K562 (cell line): ENCODE measurements around the gene NEDD4L. TPM values are rescaled to one million over a fixed set of nuclear protein-coding genes. Genes with fewer than 3 reads are reported as not detected.

Experiments used
- ATAC-seq: fragments of 200-7000 bp; cut with Tn5 transposase; 3 replicates; pipeline ENCODE4 v1.9.1; 2020; ENCODE audit warnings: moderate library complexity
- BruUV-seq: library from RNA; stranded (reverse); fragments of 400-500 nt; replicated peaks from 2 replicates; lab custom pipeline; 2021; lab: Mats Ljungman, UMichigan
- CTCF ChIA-PET: fragments of 300-600 bp; formaldehyde crosslinking; extraction: SDS; loops from one replicate; lab custom pipeline; 2021; ENCODE audit warnings: low intra/inter-chr PET ratio; lab: Yijun Ruan, JAX
- POLR2A ChIA-PET: fragments of 300-600, 350-650 bp; sonication (Branson Sonifier 250); formaldehyde crosslinking; extraction: SDS; loops from one replicate; lab custom pipeline; 2021; ENCODE audit warnings: antibody characterized with exemption, inconsistent platforms; lab: Yijun Ruan, JAX
- DNase-seq, 4 experiments: peaks; one replicate each; pipeline versions ENCODE4 v3.0.0 to v3.0.0-alpha.2; 2011 to 2018; ENCODE audit warnings: low spot score in 3 of 4, mixed read lengths in 3 of 4; ENCODE audit errors: extremely low read depth in 1 of 4
- FAIRE-seq: peaks from 2 replicates; lab custom pipeline; 2011; peaks lifted over from hg19 to GRCh38; lab: Jason Lieb, UNC
- H2AFZ ChIP-seq: 2 replicates; pipeline ENCODE4 v1.6.0; 2011; ENCODE audit warnings: low read depth, low read length, control low read depth, inconsistent platforms
- H3K27ac ChIP-seq: fragments of 200-600 bp; 3 replicates; pipeline ENCODE4 v1.8.0; 2011; ENCODE audit warnings: low read depth, mild to moderate bottlenecking, control low read depth, inconsistent platforms, low read length, moderate library complexity, mixed read lengths; ENCODE audit errors: extremely low read depth
- H3K27me3 ChIP-seq, 2 experiments: fragments of 300-600 bp in 1 of 2; 2 replicates in 1 of 2; 3 replicates in 1 of 2; pipeline versions ENCODE4 v1.6.0 to v1.8.0; 2011; ENCODE audit warnings: inconsistent platforms in 2 of 2, low read length in 2 of 2, mild to moderate bottlenecking in 1 of 2, mixed read lengths in 1 of 2, moderate library complexity in 1 of 2; ENCODE audit not compliant: control insufficient read depth in 2 of 2, insufficient read depth in 2 of 2
- H3K36me3 ChIP-seq: fragments of 300-600 bp; 3 replicates; pipeline ENCODE4 v1.8.0; 2011; ENCODE audit warnings: mild to moderate bottlenecking, low read length, inconsistent platforms; ENCODE audit not compliant: control insufficient read depth, insufficient read depth
- H3K4me1 ChIP-seq, 2 experiments: fragments of 200-600 bp in 1 of 2; replicated peaks in 1 of 2; 2 replicates in 1 of 2; 3 replicates in 1 of 2; pipeline versions ENCODE4 v1.5.1 to v1.8.0; 2011; ENCODE audit warnings: inconsistent platforms in 2 of 2, low read length in 2 of 2, mild to moderate bottlenecking in 1 of 2, mixed read lengths in 1 of 2, moderate library complexity in 1 of 2; ENCODE audit not compliant: control insufficient read depth in 2 of 2, insufficient read depth in 2 of 2
- H3K4me2 ChIP-seq: 2 replicates; pipeline ENCODE4 v1.6.1; 2011; ENCODE audit warnings: low read length, control low read depth, inconsistent platforms, mixed read lengths; ENCODE audit not compliant: insufficient read depth
- H3K4me3 ChIP-seq: fragments of 200-600 bp; sonication (generic), shearing (Covaris generic); 2 replicates; pipeline ENCODE4 v1.5.1; 2016; ENCODE audit warnings: control low read depth, inconsistent platforms
- H3K79me2 ChIP-seq: fragments of 200-600 bp; 3 replicates; pipeline ENCODE4 v1.8.0; 2011; ENCODE audit warnings: low read length, inconsistent platforms; ENCODE audit not compliant: control insufficient read depth, insufficient read depth
- H3K9ac ChIP-seq, 2 experiments: 2 replicates each; pipeline versions ENCODE4 v1.6.0 to v1.6.1; 2011; ENCODE audit warnings: low read depth in 2 of 2, low read length in 2 of 2, control low read depth in 1 of 2, inconsistent platforms in 1 of 2, mild to moderate bottlenecking in 1 of 2, mixed read lengths in 1 of 2; ENCODE audit not compliant: insufficient read depth in 1 of 2
- H3K9me1 ChIP-seq: one replicate; pipeline ENCODE4 v1.6.0; 2011; ENCODE audit warnings: inconsistent platforms, mild to moderate bottlenecking, low read length, moderate library complexity; ENCODE audit not compliant: control insufficient read depth, insufficient read depth
- H3K9me3 ChIP-seq: replicated peaks from 2 replicates; pipeline ENCODE4 v1.5.1; 2011; ENCODE audit warnings: low read depth, low read length, inconsistent platforms; ENCODE audit not compliant: control insufficient read depth, insufficient read depth
- H4K20me1 ChIP-seq: replicated peaks from 2 replicates; pipeline ENCODE4 v1.6.1; 2011; ENCODE audit warnings: low read length, inconsistent platforms, mixed read lengths; ENCODE audit not compliant: control insufficient read depth, insufficient read depth
- C11orf30 ChIP-seq: fragments of 450-650 bp; IDR thresholded peaks from 2 replicates; pipeline ENCODE4 v1.6.1; 2016; ENCODE audit warnings: low read depth, mild to moderate bottlenecking
- EP300 ChIP-seq: IDR thresholded peaks from 2 replicates; pipeline ENCODE4 v1.6.1; 2012; ENCODE audit warnings: low read length, improper control_type of control experiment
- GABPB2 ChIP-seq: fragments of 250-450 bp; sonication (Bioruptor Pico); conservative IDR thresholded peaks from 2 replicates; pipeline ENCODE4 v1.5.1; 2021; ENCODE audit warnings: mild to moderate bottlenecking
- GTF2E2 ChIP-seq: fragments of 200-800 bp; sonication (Bioruptor generic); IDR thresholded peaks from 2 replicates; pipeline ENCODE4 v1.6.1; 2016; ENCODE audit warnings: missing genetic modification characterization, missing compliant biosample characterization
- MAFF ChIP-seq: IDR thresholded peaks from 2 replicates; pipeline ENCODE4 v1.6.1; 2012; ENCODE audit warnings: low read length, improper control_type of control experiment
- MAFG ChIP-seq: fragments of 450-650 bp; conservative IDR thresholded peaks from 2 replicates; pipeline ENCODE4 v1.6.1; 2016; ENCODE audit warnings: missing genetic modification characterization, missing compliant biosample characterization
- MAFK ChIP-seq: IDR thresholded peaks from 2 replicates; pipeline ENCODE4 v1.6.1; 2011; ENCODE audit warnings: low read length, improper control_type of control experiment
- MTA2 ChIP-seq: fragments of 450-650 bp; IDR thresholded peaks from 2 replicates; pipeline ENCODE4 v1.6.1; 2016; ENCODE audit warnings: low read depth
- NR3C1 ChIP-seq: sonication (generic); formaldehyde crosslinking; IDR thresholded peaks from 2 replicates; pipeline ENCODE4 v1.8.1; 2022; ENCODE audit warnings: missing genetic modification reagents
- ZC3H8 ChIP-seq: fragments of 450-650 bp; IDR thresholded peaks from 2 replicates; pipeline ENCODE4 v1.6.1; 2017
- ZNF316 ChIP-seq: fragments of 450-650 bp; IDR thresholded peaks from 2 replicates; pipeline ENCODE4 v1.6.1; 2016
- WGBS: fragments of 100-300 bp; shearing (Covaris generic); methylation state at CpG from one replicate; pipeline ENCODE4 v1.1.6; 2016; ENCODE audit warnings: low coverage, mixed read lengths; ENCODE audit not compliant: insufficient coverage; ENCODE audit errors: missing lambda C conversion rate; 5-methylcytosine and 5-hydroxymethylcytosine counted together
- in situ Hi-C: fragments of 300-500 bp; cut with MboI; formaldehyde crosslinking; loops from 4 replicates; pipeline ENCODE4 v1.15.0; 2018; ENCODE audit warnings: inconsistent platforms, mixed read lengths
- intact Hi-C: fragments of 100-400 bp; cut with micrococcal nuclease; formaldehyde crosslinking; loops from 2 replicates; pipeline ENCODE4 v1.14.2; 2022
- polyA plus RNA-seq, 8 experiments: library from polyadenylated mRNA; depleted of rRNA in 4 of 8; stranded (reverse) in 5 of 8; unstranded in 3 of 8; fragments of >200 nt; fragmentation: Nextera tagmentation in 2 of 8; fragmentation: Illumina TruSeq in 1 of 8; extraction: Ambion mirVana in 2 of 8; extraction: Trizol in 1 of 8; gene quantifications; 2 replicates each; pipeline versions ENCODE4 v1.2.1 to v1.2.3, GENCODE V29; 2011 to 2014; ENCODE audit warnings: inconsistent platforms in 1 of 8, missing spikeins in 1 of 8
- total RNA-seq, 7 experiments: library from RNA; depleted of rRNA in 6 of 7; stranded (reverse); fragments of >200 nt in 6 of 7; fragmentation: Illumina TruSeq in 2 of 7; extraction: Trizol in 2 of 7; gene quantifications; 2 replicates each; pipeline versions ENCODE4 v1.2.1 to v1.2.3, GENCODE V29; 2011 to 2021; ENCODE audit warnings: low replicate concordance in 1 of 7

NEDD4L gene
- total and polyA plus RNA-seq, 9 of the 15 experiments (the other 6 are each of a cell fraction or from before 2014, with no cell fraction given) = 8.1 to 33.4 (median 19.9) TPM

DNA sequence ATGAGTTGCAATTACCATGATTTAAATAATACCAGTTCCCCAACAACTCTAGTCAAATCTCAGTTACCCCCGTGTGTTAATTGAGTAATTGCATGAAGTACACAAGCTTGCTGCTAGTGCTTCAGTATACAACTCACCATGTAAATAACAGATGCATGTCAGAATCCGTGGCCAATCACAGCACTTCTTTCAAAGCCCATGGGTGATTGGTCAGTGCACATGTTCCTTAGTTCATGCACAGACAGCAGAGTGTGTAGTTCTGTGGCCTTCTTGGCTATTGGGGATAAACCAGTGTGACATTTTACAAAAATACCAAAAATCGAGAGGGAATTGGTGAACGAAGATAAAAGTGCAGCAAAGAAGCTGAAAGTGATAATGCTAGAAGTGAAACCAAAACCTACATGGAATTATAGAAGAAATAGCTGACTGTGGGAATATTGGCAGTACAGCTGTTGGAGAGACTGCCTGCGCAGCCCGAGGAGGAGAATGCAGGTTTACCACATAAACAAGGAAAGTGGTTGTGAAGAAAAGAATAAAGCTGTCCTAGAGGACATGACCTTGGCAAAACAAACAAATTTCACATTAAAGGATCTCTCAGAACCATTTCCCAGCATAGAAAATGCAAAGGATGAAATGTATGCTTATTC is 59.4 kb downstream of the NEDD4L start:
- Histone ChIP-seq H3K4me2 (no peak overlapping the region), H3K79me2 (no peaks in the 10 kb centered on the region; the same call in 1 of the 3 replicates), H3K4me1 (no peaks in the 10 kb centered on the region; a peak in 1 of 5 replicates), H4K20me1 (peaks cover 3% of the 10 kb centered on the region), H2AFZ (no peak overlapping the region), H3K9ac (no peak overlapping the region), H3K9me1 (no peaks in the 10 kb centered on the region), H3K9me3 (no peaks in the 10 kb centered on the region), H3K36me3 (no peaks in the 10 kb centered on the region), H3K27me3 (no peaks in the 10 kb centered on the region), H3K27ac (no peak overlapping the region), H3K4me3 (no peak overlapping the region)
- CTCF ChIA-PET = no interaction called here
- no peak for ATAC-seq
- intact Hi-C loops = no loop called here
- POLR2A ChIA-PET = interaction anchor here (0.6 to 1.4 kb wide), 2 partner anchors 12 to 477 kb away, joined by 3 to 5 read pairs; no protein-coding TSS in a partner anchor
- DNase-seq = peak in 2 of 4 experiments; percentile 19 to 21
- in situ Hi-C loops = no loop called here
- WGBS = 32% methylated on average over 5 of the region's 6 CpGs
- TF ChIP-seq GABPB2 (CRISPR knock-in tag) (no peak), ZNF316 (peak; percentile 68), C11orf30 (peak; percentile 51; the same call in 1 of the 2 replicates), NR3C1 (CRISPR knock-in tag) (no peak), MAFK (peak; percentile 33; the same call in 1 of the 2 replicates), MAFF (peak; percentile 31), MTA2 (no peak), EP300 (no peak), GTF2E2 (tag) (no peak), ZC3H8 (no peak), MAFG (tag) (peak; percentile 66)
- no TSS peak for BruUV-seq
- FAIRE-seq = no peak
